ENCODE results near the gene NKAIN2. TPM values are rescaled to one million over a fixed set of nuclear protein-coding genes. Genes with fewer than 3 reads are reported as not detected.

The NKAIN2 gene
- total RNA-seq, 3 donors from 2014 or later (not counting 1 experiment from before 2014, with no cell fraction given) = 0.45 TPM; not detected in 2

DNA sequence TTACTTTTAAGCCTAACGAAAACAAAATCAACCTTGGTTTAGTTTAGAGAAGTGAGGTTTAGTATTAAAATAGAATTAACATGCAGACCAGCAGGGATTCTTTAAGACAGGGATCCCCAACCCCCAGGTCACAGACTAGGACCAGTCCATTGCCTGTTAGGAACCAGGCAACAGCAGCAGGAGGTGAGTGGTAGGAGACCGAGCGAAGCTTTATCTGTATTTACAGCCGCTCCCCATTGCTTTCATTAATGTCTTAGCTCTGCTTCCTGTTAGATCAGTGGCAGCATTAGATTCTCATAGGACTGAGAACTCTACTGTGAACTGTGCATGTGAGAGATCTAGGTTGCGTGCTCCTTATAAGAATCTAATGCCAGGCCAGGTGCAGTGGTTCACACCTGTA is 225.9 kb downstream of the NKAIN2 start:
- Histone ChIP-seq H3K9me3 (ENCODE audit: control insufficient read depth, insufficient read depth, low read length) (no peaks in the 10 kb centered on the region), H3K4me3 (ENCODE audit: low read length) (no peak overlapping the region), H3K36me3 (ENCODE audit: control insufficient read depth, insufficient read depth, low read length) (no peaks in the 10 kb centered on the region), H3K27ac (ENCODE audit: low read length) (no peak overlapping the region), H3K4me1 (ENCODE audit: control insufficient read depth, insufficient read depth, low read length) (no peaks in the 10 kb centered on the region), H3K27me3 (ENCODE audit: control insufficient read depth, insufficient read depth, low read length) (no peaks in the 10 kb centered on the region)
- Mint-ChIP-seq H3K4me1 (no peaks in the 10 kb centered on the region), H3K27me3 (ENCODE audit: low read depth in 2 of 2) (no peaks in the 10 kb centered on the region), H3K9me3 (peaks cover 11 to 20% of the 10 kb centered on the region in 2 donors), H3K36me3 (no peaks in the 10 kb centered on the region), H3K4me3 (no peak overlapping the region), H3K27ac (no peak overlapping the region)
- no peak for DNase-seq
- 95% methylated on average over 5 of the region's 5 CpGs for WGBS (ENCODE audit: insufficient coverage)
- TF ChIP-seq, protein P1, sequence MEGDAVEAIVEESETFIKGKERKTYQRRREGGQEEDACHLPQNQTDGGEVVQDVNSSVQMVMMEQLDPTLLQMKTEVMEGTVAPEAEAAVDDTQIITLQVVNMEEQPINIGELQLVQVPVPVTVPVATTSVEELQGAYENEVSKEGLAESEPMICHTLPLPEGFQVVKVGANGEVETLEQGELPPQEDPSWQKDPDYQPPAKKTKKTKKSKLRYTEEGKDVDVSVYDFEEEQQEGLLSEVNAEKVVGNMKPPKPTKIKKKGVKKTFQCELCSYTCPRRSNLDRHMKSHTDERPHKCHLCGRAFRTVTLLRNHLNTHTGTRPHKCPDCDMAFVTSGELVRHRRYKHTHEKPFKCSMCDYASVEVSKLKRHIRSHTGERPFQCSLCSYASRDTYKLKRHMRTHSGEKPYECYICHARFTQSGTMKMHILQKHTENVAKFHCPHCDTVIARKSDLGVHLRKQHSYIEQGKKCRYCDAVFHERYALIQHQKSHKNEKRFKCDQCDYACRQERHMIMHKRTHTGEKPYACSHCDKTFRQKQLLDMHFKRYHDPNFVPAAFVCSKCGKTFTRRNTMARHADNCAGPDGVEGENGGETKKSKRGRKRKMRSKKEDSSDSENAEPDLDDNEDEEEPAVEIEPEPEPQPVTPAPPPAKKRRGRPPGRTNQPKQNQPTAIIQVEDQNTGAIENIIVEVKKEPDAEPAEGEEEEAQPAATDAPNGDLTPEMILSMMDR (IDR thresholded peaks at IDR 0.05) = no peak
- ATAC-seq = no peak
- intact Hi-C loops (cut with micrococcal nuclease) = no loop called here

- DNase-seq = no peak
- WGBS (ENCODE audit: insufficient coverage) = 93% methylated on average over 3 of the region's 3 CpGs
- intact Hi-C loops (cut with micrococcal nuclease) = no loop called here
Observed at GRCh38 chr6:124033501-124033900, 229.8 kb downstream of the NKAIN2 start.

GRCh38 chr6:124036384-124036783 is 232.7 kb downstream of the NKAIN2 start:
- ATAC-seq = no peak

More at GRCh38 chr6:124033501-124033900, 229.8 kb downstream of the NKAIN2 start:
- H3K27ac Mint-ChIP-seq = no peak overlapping the region
- no peaks in the 10 kb centered on the region for H3K4me1 Mint-ChIP-seq
- no peaks in the 10 kb centered on the region for H3K36me3 ChIP-seq (ENCODE audit: control insufficient read depth, insufficient read depth, low read length)
- no peaks in the 10 kb centered on the region for H3K27me3 ChIP-seq (ENCODE audit: control insufficient read depth, insufficient read depth, low read length)
- ATAC-seq = no peak
- TF ChIP-seq, protein P1 (IDR thresholded peaks at IDR 0.05) = no peak
- no peaks in the 10 kb centered on the region for H3K9me3 ChIP-seq (ENCODE audit: control insufficient read depth, insufficient read depth, low read length)
- no peaks in the 10 kb centered on the region for H3K4me1 ChIP-seq (ENCODE audit: control insufficient read depth, insufficient read depth, low read length)
- H3K27me3 Mint-ChIP-seq (ENCODE audit: low read depth in 2 of 2) = no peaks in the 10 kb centered on the region
- no peak overlapping the region for H3K27ac ChIP-seq (ENCODE audit: low read length)
- no peak overlapping the region for H3K4me3 ChIP-seq (ENCODE audit: low read length)
- peaks cover 6 to 10% of the 10 kb centered on the region in 2 donors for H3K9me3 Mint-ChIP-seq
- no peaks in the 10 kb centered on the region for H3K36me3 Mint-ChIP-seq
- H3K4me3 Mint-ChIP-seq = no peak overlapping the region

More at GRCh38 chr6:124036384-124036783, 232.7 kb downstream of the NKAIN2 start:
- Histone ChIP-seq H3K27me3 (ENCODE audit: control insufficient read depth, insufficient read depth, low read length) (no peaks in the 10 kb centered on the region), H3K36me3 (ENCODE audit: control insufficient read depth, insufficient read depth, low read length) (no peaks in the 10 kb centered on the region), H3K27ac (ENCODE audit: low read length) (no peak overlapping the region), H3K4me3 (ENCODE audit: low read length) (no peak overlapping the region), H3K4me1 (ENCODE audit: control insufficient read depth, insufficient read depth, low read length) (no peaks in the 10 kb centered on the region), H3K9me3 (ENCODE audit: control insufficient read depth, insufficient read depth, low read length) (no peaks in the 10 kb centered on the region)
- 85% methylated on average over 2 of the region's 2 CpGs for WGBS (ENCODE audit: insufficient coverage)
- TF ChIP-seq, protein P1 (IDR thresholded peaks at IDR 0.05) = no peak
- H3K27me3 Mint-ChIP-seq (ENCODE audit: low read depth in 2 of 2) = no peaks in the 10 kb centered on the region
- no peak overlapping the region for H3K4me3 Mint-ChIP-seq
- H3K27ac Mint-ChIP-seq = no peak overlapping the region
- intact Hi-C loops (cut with micrococcal nuclease) = no loop called here
- peaks cover 3 to 7% of the 10 kb centered on the region in 2 donors for H3K9me3 Mint-ChIP-seq
- no peak for DNase-seq
- no peaks in the 10 kb centered on the region for H3K36me3 Mint-ChIP-seq
- H3K4me1 Mint-ChIP-seq = no peaks in the 10 kb centered on the region
